Renal cortex interstitium (tissue), 15 donors: ENCODE data around the gene CCDC73. TPM values are rescaled to one million over a fixed set of nuclear protein-coding genes. Genes with fewer than 3 reads are reported as not detected.
"Not testable (repeated sequence)": the region's sequence is repeated elsewhere in the genome, so short reads cannot be mapped to it uniquely, and the experiment has no call there.

Experiments used
- DNase-seq, 11 donors: peaks; one replicate each; pipeline ENCODE4 v3.0.0-alpha.2; 2013; ENCODE audit warnings: low read depth in 9 of 11, low spot score in 4 of 11; ENCODE audit errors: extremely low read depth in 1 of 11
- long read RNA-seq, 16 experiments: transcript quantifications; one replicate each; lab custom pipeline, GENCODE V29; 2026
- polyA plus RNA-seq, 3 donors: library from polyadenylated mRNA; unstranded; fragments of 120-200 nt; gene quantifications; one replicate each; pipeline ENCODE4 v1.2.1, GENCODE V29; 2013; ENCODE audit not compliant: insufficient read length in 3 of 3

CCDC73 gene
- polyA plus RNA-seq, result under 1 TPM; 0.26 to 0.37 (median 0.36) TPM
- long read RNA-seq, donor 1, result 0 reads
- long read RNA-seq, donor 2, result 0 reads
- long read RNA-seq, donor 3, result 0 reads
- long read RNA-seq, donor 4, result 0 reads
- long read RNA-seq, donor 5, result 0 reads
- long read RNA-seq, donor 6, result 0 reads
- long read RNA-seq, donor 7, result 0 reads
- long read RNA-seq, donor 8, partial matches to known transcripts, result 35 of 35 reads
- long read RNA-seq, donor 8, other reads (novel, unspliced or antisense), result 0 of 35 reads
- long read RNA-seq, donor 9, result 0 reads
- long read RNA-seq, donor 10, result 0 reads
- long read RNA-seq, donor 11, partial matches to known transcripts, result 12 of 12 reads
- long read RNA-seq, donor 11, other reads (novel, unspliced or antisense), result 0 of 12 reads
- long read RNA-seq, donor 12, result 0 reads
- long read RNA-seq, donor 13, result 0 reads
- long read RNA-seq, donor 14, partial matches to known transcripts, result 13 of 18 reads
- long read RNA-seq, donor 14, other reads (novel, unspliced or antisense), result 5 of 18 reads
- long read RNA-seq, donor 15, result 0 reads
- long read RNA-seq, donor 16, result 0 reads

DNA sequence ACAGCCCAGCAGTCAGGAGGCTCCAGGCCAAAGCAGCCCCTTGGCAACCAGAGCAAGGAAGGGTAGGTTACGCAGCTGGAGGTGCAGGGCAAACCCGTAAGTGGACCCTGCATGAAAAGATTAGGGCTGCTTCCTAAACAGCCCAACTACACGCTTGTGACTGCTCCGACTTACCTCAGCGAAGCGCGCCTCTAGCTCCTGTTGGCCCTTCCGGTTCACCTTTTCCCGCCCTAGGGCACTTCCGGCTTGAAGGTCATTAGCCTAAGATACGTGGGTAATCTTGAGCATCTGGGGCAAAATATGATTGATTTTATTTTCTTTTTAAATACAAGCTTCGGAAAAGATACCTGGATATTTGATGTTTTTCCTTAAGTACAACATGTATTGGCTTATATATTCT is at the start of gene CCDC73:
TSS of gene CCDC73 (minus strand) at position 224 of the 400 bp plus-strand sequence. CDS start 34,419 bp downstream, outside the sequence.
- no peak for DNase-seq

DNA sequence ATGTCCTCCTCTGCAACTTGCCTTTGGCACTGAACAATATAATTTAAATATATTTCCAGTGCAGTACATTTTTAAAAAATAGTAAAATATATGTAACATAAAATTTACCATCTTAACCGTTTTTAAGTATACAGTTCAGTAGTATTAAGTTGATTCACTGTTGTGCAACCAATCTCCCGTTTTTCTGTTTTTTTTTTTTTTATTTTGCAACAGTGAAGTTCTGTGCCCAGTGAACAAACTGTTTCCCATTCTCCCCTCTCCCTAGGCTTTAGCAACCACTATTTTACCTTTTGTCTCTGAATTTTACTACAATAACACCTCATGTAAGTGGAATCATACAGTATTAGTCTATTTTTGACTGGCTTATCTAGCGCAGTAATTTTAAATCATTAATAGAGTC is 49.1 kb upstream of the CCDC73 start:
- DNase-seq, result no peak

DNA sequence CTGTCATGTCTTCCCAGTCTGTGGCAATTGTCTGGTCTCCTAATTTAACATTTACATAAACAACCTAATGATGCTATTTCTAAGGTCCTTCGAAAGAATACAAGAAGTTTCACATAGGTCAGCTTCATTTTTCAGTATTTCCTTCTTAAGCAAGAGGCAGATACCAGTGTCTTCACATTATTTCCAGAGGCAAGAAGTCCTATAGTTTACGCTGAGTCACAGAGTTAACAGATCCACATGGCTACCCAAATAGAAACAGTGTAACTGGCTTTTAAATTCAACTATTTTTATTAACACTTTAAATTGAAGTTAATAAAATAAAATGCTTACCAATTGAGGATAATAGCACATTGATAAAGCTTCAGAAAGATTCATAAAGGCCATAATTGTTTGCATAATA is 46.1 kb upstream of the CCDC73 start:
- DNase-seq, result no peak

DNA sequence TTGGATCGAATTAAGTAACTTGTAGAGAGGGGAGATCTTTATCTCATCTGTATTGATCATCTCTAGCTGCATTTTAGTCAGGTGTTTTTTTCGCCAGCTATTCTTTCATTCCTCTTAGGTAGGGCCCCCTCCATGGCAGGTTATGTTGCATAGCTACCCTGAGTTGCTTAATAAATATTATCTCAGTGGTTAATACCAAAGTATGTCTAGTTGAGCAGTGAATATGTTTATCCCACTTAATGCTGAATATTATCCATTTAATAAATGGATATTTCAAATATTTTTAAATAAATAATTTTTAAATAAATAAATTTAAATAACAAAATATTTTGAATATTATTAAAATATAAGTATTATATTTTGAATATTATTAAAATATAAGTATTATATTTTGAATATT is 44.8 kb upstream of the CCDC73 start:
- no peak for DNase-seq

DNA sequence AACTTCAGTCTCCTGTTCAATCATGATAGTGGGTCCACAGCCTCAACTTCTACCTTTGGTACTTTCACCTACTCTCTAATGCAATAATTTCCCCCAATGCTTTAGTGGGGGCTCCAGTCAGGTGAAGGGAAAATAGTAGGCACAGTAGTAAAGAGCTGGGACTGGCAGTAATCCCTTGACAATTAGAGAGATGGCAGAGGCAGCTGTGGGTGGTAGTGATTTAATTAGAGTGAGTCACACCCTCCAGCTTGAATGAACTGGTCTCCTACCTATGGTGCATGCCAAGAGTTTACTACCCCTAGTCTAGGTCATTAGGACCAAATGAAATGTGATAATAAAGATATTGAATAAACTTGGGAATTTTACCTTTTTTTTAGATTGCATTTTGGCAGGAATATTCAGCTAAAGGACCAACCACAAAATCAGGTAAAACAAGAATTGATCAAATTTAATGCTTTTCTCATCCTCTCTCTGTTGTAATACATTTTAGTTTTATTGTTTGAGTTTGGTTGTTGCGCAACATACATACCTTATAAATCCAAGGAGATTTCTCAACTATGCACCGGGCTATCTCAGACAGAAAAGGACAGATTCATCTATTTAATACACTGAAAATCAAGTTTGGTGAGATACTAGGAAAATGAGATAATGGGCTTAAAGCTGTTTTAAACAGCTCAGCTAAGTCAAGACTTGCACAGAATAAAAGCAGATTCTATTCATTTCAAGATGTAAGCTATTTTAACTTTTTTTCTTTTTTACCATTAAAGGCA is 44.2 kb upstream of the CCDC73 start:
- DNase-seq, result no peak

DNA sequence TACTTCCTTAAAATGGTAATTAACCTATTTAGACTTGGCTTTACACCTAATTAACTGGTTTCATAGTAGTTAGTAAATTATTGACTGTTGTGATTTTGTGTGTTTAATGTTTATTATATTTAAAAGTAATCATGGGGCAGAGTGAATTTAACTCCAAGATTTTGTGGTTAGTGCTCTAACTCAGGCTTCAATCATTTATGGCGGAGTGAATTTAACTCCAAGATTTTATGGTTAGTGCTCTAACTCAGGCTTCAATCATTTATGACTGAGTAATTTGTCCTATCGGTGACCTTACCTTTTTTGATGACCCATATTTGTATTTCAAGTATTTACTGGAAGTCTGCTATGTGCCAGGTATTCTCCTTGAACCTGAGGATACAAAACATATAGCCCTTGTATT is 42.5 kb upstream of the CCDC73 start:
- DNase-seq, result no peak

DNA sequence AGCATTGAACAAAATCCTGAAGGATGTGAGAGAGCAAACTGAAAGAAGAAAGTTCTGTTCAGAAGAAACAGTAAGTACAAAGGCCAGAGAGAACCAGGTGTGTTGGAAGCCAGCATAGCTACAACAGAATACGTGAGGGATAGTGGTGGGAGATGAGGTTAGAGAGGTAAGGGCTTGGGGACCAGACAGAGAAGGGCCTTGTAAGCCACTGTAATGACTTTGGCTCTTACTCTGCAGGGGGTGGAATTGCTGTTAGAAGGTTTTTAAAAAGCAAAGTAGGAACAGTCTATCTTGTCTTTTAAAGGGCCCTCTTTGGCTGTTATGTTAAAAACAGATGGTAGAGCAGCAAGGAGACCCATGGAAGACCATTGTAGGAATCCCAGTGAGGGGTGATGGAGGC is 39.5 kb upstream of the CCDC73 start:
- DNase-seq, result no peak

DNA sequence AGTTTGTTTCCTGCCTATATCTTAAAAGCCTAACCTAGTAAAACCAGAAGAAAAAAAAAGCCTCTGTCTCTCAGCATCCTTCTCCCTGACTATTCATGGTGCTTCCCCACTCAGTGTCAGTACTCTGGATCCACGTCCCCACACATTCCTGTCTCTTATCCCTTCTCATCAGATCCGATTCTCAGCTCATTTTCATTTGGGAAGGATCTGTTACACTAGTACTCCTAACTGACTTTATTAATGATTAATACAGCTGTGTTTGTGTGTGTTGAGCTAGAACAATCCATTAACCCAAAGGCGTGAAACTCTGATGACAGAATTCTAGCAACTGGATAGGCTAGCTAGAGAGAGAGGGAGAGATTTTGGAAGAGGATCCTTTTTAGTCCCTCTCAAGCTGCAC is 36.8 kb upstream of the CCDC73 start:
- DNase-seq, result peak in 7 of 11 donors; percentile 12 to 37 (median 18)

DNA sequence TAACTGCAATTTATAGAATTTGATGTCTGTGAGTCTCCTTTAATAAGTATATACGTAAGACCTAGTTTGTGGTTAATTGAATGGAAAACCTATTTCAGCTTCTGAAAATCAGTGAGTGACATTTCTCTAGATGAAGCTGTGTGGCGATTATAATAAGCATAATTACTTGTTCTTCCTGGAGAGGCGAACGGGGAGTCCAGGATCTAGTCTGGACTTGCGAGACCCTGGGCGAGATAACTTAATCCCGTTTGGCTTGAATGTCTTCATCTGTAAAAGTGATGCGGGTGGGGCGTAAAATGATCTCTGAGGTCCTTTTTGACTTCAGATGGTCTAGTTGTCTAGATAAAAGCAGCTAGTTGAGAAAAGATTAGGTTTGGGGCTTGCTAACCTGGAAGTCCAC is 36.3 kb upstream of the CCDC73 start:
- peak in 2 of 11 donors; percentile 2 to 7 for DNase-seq

DNA sequence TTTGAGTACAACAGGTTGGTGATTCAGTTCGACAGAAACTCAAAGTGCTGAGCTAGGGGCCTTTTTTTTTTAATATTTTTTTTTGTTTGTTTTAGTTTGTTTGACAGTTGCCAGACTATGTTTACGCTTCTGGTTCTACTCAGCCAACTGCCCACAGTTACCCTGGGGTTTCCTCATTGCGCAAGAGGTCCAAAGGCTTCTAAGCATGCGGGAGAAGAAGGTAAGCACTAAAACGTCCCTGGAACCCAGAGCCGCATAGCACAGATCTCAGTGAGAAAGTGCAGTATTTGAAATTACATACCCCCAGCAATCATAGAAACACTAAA is 35.9 kb upstream of the CCDC73 start:
- peak in 3 of 11 donors; percentile 11 to 28 (median 13) for DNase-seq

DNA sequence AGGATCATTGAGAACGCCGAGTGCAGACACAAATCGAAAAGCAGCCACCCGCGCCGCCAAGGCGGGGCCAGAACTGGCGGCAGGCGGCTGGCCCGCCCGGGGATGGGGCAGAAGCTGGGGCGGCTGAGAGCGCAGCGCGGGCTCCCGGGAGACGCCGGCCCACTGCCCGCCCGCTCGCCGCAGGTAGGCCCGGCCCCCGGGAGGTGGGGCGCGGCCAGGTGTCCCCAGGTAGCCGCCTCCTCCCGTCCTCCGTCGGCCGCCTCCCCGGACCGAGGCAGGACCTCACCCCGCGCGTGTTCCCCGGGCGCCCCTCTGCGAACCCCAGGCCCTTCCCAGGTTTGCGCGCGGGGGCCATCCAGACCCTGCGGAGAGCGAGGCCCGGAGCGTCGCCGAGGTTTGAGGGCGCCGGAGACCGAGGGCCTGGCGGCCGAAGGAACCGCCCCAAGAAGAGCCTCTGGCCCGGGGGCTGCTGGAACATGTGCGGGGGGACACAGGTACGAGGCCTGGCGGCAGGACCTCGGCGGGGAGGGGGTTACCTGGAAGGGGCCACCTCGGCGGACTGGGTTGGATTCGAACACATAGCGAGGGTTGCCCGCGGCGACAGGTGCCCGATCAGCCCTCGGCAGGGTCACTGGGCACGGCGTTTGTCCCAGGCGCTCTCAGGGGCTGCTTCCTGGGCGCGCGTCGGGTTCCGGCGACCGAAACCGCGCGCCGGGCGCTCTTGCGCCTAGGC is 35.4 kb upstream of the CCDC73 start, which contains the start of gene PRRG4:
TSS of gene PRRG4 (plus strand) at position 248 of the 733 bp plus-strand sequence. CDS start 603 bp downstream, outside the sequence.
- DNase-seq, result peak in 8 of 11 donors; percentile 28 to 47 (median 40)

DNA sequence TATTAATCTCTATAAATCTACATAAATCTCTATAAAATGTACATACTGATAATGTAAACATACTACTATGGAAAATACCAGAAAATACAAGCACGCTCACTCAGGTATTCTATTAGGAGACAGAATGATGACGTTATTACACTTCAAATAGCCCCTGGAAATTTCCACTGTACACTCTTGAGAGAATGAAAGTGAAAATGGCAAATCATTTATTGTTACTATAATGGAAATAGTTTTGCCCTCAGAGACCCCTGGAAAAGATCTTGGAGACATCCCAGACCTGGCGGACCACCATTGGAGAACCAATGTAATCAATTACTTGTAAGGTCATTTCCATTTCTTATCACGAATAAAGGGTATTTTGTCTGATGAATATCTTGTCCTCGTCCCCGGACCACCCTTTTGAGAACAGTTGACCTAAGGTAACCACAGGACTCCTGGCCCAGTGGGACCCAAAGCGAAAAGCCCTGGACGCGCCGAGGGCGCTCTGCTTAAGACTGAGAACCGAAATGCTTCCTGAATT is 34.8 kb upstream of the CCDC73 start:
- DNase-seq, result peak in 3 of 11 donors; percentile 9 to 25 (median 17)

DNA sequence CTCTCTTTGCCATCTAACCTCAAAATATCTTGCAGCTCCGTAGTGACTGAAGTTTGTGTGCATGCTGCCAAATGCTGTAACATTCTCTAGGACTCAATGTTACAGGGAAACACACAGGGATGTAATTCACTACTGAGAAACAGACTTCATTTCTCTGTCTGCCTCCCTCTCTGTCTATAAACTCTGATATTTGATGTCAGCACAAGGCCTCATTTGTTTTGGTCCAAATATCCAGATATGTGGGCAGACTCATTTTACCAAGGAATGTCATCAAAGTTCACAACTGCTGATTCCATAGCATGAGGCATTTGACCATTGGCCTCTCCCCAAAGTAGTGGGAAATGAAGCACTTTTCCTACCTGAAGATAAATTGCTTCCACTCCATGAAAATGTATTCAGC is 32.8 kb upstream of the CCDC73 start:
- DNase-seq, result no peak

DNA sequence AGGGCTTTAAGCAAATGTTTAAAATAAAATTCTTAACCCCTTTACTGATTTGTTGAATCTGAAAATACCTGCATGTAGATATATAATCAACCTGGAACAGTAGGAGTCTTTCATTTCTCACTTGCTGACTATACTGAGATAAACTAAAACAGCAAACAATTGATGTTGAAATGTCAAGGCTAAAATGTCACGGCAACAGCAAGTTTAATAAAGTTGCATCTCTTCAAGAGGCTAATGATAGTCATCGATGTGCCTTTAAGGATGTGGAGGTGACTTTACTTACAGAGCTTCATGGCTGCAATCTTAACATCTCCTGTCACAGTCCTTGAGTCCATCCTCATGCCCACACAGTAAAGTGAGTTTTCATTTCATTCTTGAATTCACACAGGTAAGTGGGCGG is 31.7 kb upstream of the CCDC73 start:
- DNase-seq, result no peak

DNA sequence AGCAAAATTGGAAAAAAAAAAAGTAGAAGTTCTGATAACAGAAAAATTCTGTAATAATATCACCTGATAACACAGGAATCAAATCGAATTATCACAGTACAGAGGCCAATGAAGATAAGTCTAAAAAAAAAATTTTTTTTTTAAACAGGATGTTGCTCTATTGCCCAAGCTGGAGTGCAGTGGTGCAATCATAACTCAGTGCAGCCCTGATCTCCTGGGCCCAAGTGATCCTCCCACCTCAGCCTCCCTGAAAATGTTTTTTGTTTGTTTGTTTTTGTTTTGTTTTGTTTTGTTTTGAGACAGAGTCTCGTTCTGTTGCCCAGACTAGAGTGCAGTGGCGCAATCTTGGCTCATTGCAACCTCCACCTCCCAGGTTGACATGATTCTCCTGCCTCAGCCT is 29.2 kb upstream of the CCDC73 start:
- DNase-seq, result not testable (repeated sequence)

DNA sequence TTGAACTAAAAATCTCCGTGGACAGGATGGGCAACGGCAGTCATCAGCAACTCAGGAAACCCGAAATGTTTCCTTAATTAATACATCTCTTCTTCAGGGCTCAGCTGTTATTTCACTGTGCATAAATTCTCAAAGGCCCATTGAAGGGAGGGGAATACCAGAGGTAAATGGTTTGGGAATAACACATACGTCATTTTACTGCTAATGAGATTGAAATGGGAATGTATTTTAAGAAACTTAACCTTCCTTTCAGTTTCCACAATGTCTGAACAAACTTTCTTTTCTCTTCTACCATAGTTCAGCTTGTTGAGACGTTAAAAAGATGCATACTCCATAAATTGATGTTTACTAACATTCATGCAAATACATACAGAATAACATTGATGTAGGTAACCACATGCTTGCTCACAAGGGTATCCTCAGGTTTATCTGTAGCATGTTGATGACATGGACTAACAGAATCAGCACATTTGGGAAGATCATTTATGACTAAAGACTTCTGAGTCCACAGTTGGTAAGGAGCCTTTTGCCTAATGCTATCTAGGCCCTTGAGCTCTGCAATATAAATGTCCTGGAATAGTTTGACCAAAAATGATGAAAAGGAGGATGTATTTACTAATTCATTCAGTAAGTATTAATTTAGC is 27.6 kb upstream of the CCDC73 start:
- DNase-seq, result no peak

DNA sequence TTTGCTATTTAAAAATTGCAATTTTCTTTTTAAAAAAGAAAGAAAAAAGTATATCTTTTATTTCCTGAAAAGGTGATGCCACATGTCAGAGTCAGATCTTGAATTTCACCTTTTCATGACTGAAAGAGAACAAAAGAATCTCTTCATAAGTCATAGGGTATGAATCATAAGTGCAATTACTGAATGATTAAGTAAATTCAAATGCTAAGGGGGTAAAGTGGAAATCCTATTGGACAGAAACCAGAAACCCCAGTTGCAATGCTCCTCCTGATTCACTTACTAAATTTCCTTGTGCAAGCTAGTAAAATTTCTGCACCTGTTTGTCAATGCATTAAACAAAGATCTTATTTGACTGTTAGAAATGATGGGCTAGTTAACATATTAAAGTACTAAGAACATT is 27.1 kb upstream of the CCDC73 start:
- no peak for DNase-seq

DNA sequence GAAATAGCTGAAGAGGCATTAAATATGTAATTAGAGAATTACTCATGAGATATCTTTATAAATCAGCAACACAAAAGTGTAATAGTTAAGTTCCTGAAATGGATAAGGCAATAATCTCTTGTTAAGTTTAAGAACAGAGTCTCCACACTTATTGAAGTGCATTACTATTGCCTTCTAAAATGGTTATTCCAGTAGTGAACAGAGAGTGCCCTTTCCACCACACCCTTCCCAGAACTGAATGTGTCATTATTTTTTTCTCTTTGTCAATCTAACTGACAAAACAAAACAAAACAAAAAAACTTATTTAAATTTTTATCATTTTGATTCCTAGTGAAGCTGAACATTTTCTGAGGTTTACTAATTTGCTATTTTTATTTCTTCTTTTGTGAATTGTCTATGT is 26.0 kb upstream of the CCDC73 start:
- no peak for DNase-seq

DNA sequence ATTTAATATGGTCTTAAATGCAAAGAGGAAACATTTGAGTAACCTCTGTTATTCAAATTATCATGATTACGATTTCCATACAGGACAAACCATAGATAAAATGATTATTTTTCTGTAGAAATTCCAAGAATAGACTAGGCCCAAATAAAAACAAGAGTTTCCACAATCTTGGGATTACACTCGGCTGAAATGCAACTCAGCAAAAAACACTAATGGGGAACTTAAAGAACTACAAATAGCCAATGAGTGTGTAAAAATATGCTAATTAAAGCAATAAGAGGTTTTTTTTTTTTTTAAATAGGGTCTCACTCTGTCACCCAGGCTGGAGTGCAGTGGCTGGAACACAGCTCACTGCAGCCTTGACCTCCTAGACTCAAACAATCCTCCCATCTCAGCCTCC is 24.7 kb upstream of the CCDC73 start:
- DNase-seq, result no peak
